AG04449 (cell line): ENCODE measurements around the gene ARHGEF7.

Experiments used
- CTCF ChIA-PET: fragments of 350-600 bp; formaldehyde crosslinking; extraction: SDS; loops from one replicate; lab custom pipeline; 2021; ENCODE audit warnings: antibody characterized with exemption; lab: Yijun Ruan, JAX
- POLR2A ChIA-PET: fragments of 400-600, 350-600 bp; formaldehyde crosslinking; extraction: SDS; loops from one replicate; lab custom pipeline; 2020; ENCODE audit warnings: antibody characterized with exemption, inconsistent platforms; lab: Yijun Ruan, JAX
- DNase-seq: peaks from one replicate; pipeline ENCODE4 v3.0.0-alpha.2; 2010; ENCODE audit warnings: low read depth, low spot score
- H3K4me3 ChIP-seq: 2 replicates; pipeline ENCODE4 v1.5.1; 2011; ENCODE audit warnings: low read depth, mild to moderate bottlenecking, control low read depth, low read length
- TF ChIP-seq, protein P1 (sequence below): IDR thresholded peaks from one replicate; pipeline ENCODE4 v1.5.1; 2011; ENCODE audit warnings: mild to moderate bottlenecking, moderate library complexity, low read length, control low read depth, inconsistent platforms; ENCODE audit not compliant: insufficient read depth; ENCODE audit errors: missing control alignments

Gene ARHGEF7

DNA sequence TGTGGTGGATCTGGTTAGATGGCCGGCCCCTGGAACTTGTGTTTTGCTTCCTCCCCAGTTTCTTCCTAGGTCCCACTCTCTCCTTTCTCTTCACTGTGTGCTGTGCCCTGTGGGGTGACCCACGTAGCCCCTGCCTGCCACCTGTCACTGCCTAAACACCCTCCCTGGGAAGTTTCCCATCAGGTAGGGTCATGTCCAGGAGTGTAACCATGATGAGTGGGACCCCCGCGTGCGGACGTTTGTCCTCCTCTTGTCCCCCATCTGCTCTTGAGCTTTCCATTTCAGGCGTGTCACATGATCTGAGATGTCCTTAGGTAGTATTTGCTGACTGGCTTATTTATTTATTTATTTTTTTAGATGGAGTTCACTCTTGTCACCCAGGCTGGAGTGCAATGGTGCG, 61.3 kb downstream of the ARHGEF7 start:
- TF ChIP-seq, protein P1, sequence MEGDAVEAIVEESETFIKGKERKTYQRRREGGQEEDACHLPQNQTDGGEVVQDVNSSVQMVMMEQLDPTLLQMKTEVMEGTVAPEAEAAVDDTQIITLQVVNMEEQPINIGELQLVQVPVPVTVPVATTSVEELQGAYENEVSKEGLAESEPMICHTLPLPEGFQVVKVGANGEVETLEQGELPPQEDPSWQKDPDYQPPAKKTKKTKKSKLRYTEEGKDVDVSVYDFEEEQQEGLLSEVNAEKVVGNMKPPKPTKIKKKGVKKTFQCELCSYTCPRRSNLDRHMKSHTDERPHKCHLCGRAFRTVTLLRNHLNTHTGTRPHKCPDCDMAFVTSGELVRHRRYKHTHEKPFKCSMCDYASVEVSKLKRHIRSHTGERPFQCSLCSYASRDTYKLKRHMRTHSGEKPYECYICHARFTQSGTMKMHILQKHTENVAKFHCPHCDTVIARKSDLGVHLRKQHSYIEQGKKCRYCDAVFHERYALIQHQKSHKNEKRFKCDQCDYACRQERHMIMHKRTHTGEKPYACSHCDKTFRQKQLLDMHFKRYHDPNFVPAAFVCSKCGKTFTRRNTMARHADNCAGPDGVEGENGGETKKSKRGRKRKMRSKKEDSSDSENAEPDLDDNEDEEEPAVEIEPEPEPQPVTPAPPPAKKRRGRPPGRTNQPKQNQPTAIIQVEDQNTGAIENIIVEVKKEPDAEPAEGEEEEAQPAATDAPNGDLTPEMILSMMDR: no peak
- CTCF ChIA-PET: no interaction called here
- H3K4me3 ChIP-seq: no peak overlapping the region
- DNase-seq: no peak
- POLR2A ChIA-PET: no interaction called here

DNA sequence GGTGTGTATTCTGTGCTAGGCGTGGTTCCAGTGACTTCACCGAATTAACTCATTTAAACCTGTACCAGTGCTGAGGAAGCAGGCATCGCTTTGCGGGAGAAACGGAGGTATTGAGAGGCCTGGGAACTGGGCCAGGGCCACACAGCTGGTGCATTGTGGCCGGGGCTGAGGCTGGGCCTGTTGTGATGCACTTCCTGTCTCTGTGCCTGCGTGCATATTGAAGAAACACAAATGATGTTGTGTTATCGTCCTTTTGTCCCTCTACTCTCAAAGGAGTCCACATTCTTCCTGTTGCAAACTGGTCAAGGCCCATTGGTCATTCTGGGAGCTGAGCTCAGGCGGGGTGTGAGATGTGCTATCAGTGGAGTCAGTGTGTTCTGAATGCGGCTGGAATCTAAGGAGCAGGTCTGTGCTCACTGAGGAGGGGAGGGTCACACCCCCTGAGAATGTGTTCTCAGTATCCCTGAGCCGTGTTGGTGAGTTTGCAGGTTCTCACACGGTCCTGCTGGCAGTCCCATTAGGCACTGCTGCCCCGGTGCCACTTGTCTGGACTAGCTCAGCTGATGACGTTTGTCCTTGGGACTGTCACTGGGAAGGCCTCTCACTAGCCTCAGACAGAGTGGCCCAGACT, 62.1 kb downstream of the ARHGEF7 start:
- ChIA-PET CTCF (no interaction called here), POLR2A (interaction anchor here (0.8 kb wide), 1 partner anchor 21 kb away, joined by 4 read pairs; no protein-coding TSS in a partner anchor)
- no peak overlapping the region for H3K4me3 ChIP-seq
- TF ChIP-seq, protein P1: no peak
- no peak for DNase-seq

DNA sequence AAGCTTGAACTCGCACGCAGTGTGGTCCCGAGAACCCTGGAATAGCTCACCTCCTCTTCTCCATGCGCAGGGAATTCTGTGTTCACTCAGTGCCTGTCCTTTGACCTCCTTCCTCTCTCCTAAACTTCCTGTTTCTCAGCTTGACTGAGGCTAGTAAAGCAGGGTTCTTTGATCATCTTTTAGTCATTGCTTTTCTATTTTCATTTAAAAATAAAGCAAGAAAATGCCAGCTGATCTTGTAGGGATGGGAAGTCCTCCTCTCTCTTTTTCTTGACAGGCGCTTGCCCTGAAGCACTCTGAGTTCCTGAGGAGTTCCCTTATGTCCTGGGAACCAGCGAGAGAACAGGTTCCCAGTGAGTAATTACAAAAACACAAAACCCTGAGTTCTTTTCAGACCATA, 62.8 kb downstream of the ARHGEF7 start:
- CTCF ChIA-PET: interaction anchor here (1.7 kb wide), 1 partner anchor 20 kb away, joined by 3 read pairs; no protein-coding TSS in a partner anchor
- TF ChIP-seq, protein P1: no peak
- peak; percentile 70 for DNase-seq
- POLR2A ChIA-PET: interaction anchor here (0.8 kb wide), 1 partner anchor 22 kb away, joined by 4 read pairs; no protein-coding TSS in a partner anchor
- no peak overlapping the region for H3K4me3 ChIP-seq

DNA sequence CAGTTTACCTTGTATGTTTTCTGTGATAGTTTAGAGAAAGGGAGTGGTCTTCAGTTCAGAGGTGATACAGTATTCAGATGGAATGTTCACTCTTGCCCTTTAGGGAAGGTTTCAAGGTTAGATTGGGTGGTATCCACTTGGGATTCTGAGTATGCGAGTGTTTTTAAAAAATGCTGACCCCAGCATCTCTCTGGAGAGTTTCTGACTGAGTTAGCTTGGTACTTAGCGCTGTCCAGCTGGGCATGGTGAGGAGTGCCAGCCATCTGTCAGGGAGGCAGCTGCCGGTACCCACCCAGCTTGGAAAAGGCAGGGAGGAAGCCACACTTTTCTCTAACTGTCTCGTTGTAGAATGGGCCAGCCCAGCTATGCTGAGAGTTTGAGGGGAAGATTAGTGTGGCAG, 63.3 kb downstream of the ARHGEF7 start:
- POLR2A ChIA-PET: interaction anchor here (0.8 kb wide), 1 partner anchor 23 kb away, joined by 4 read pairs; no protein-coding TSS in a partner anchor
- H3K4me3 ChIP-seq: no peak overlapping the region
- TF ChIP-seq, protein P1: no peak
- DNase-seq: no peak
- CTCF ChIA-PET: interaction anchor here (1.7 kb wide), 1 partner anchor 21 kb away, joined by 3 read pairs; no protein-coding TSS in a partner anchor

DNA sequence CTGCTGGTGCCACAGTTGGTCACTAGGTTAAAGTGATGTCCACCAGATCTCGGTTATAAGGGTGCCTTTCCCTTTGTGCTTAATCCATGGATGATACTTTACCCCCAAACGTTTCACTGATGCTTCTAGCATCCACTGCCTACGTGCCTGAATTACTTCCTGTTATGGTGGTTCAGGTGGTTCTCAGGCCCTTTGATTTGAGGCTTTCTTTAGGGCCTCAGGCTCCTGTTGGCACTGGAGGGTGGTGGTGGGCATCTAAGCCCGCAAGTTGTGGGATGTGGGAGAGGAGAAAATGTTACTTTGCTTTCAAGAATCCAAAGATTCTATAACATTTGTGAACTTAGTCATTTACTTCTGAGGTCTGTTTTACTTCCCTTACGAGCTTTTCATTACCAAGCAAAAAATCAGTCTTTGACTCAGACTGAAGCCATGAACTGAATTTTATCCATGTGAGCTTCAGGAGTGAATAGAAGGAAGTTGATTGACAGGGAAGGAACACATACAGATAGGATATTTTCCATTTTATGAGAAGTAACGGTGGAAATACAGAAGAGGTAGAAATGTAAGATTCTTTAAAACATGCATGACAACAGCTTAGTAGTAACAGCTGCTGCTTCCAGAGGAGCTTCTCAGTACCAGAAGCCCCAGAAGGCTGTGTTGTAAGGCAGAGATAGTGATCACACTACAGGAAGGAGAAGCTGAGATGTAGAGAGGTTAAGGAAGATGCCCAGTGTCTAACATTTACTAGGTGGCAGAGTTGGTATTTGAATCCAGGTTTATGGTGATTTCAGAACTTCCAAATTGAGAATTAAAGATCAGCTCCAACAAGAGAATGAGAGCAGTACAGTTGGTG, 65.0 kb downstream of the ARHGEF7 start:
- TF ChIP-seq, protein P1: no peak
- POLR2A ChIA-PET: interaction anchor here (0.6 kb wide), 1 partner anchor 47 kb away, joined by 3 read pairs; no protein-coding TSS in a partner anchor
- DNase-seq: peak; percentile 16
- no peak overlapping the region for H3K4me3 ChIP-seq
- CTCF ChIA-PET: interaction anchor here (1.3 kb wide), 1 partner anchor 16 kb away, joined by 3 read pairs; no protein-coding TSS in a partner anchor

DNA sequence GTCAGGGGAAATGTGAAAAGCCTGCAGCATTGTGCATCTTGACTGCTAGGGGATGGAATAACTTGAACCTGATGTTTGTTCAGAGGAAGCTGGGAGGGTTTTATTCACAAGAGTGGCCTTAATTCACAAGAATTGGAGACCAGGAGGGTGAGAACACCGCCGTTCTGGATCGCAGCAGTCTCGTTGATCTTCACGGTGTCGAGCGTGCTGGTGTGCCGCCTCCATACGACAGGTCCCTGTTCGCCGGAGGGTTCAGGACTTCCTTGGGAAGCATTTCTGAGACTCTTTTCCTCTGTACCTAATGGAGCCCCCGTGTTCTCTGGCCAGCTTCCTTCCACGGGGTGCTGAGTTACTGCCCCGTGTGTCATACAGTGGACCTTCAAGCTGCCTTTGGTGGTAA, 66.9 kb downstream of the ARHGEF7 start:
- POLR2A ChIA-PET: no interaction called here

More for the DNA sequence above, 66.9 kb downstream of the ARHGEF7 start:
- TF ChIP-seq, protein P1: no peak
- H3K4me3 ChIP-seq: no peak overlapping the region
- CTCF ChIA-PET: interaction anchor here (0.7 to 1.4 kb wide), 4 partner anchors 22 to 265 kb away, joined by 3 to 5 read pairs (median 4); no protein-coding TSS in a partner anchor
- no peak for DNase-seq
